ENCODE results near the gene FAM240A.

GRCh38 chr3:46626039-46626438 lies 13.7 kb downstream of the FAM240A start:
- TF ChIP-seq SIN3A (IDR thresholded peaks at IDR 0.05; ENCODE audit: borderline replicate concordance, insufficient read depth, low read length) = no peak
- TF ChIP-seq TAF1 (IDR thresholded peaks at IDR 0.05; ENCODE audit: borderline replicate concordance, insufficient read depth, low read length) = no peak
- no peak for TF ChIP-seq POLR2AphosphoS5 (IDR thresholded peaks at IDR 0.05; ENCODE audit: low read depth, low read length)
